ENCODE results near the gene CHRNA1.

Gene CHRNA1

GRCh38 chr2:174763780-174764179 lies 492 bp downstream of the CHRNA1 start:
- DNase-seq (ENCODE audit: low read depth) = no peak
- no peak for TF ChIP-seq CTCF (IDR thresholded peaks at IDR 0.05; ENCODE audit: low read depth, low read length, missing control alignments)
- no peak overlapping the region for H3K4me3 ChIP-seq (ENCODE audit: low read depth, low read length)

GRCh38 chr2:174762464-174762863 lies 1.8 kb downstream of the CHRNA1 start:
- H3K4me3 ChIP-seq (ENCODE audit: low read depth, low read length) = no peak overlapping the region
- TF ChIP-seq CTCF (IDR thresholded peaks at IDR 0.05; ENCODE audit: low read depth, low read length, missing control alignments) = no peak
- DNase-seq (ENCODE audit: low read depth) = no peak

- TF ChIP-seq CTCF (IDR thresholded peaks at IDR 0.05; ENCODE audit: low read depth, low read length, missing control alignments) = no peak
- no peak overlapping the region for H3K4me3 ChIP-seq (ENCODE audit: low read depth, low read length)
- no peak for DNase-seq (ENCODE audit: low read depth)
Measured at GRCh38 chr2:174761837-174762236, 2.4 kb downstream of the CHRNA1 start.

GRCh38 chr2:174760845-174761473 lies 3.3 kb downstream of the CHRNA1 start:
- no peak for TF ChIP-seq CTCF (IDR thresholded peaks at IDR 0.05; ENCODE audit: low read depth, low read length, missing control alignments)
- DNase-seq (ENCODE audit: low read depth) = no peak
- H3K4me3 ChIP-seq (ENCODE audit: low read depth, low read length) = no peak overlapping the region

- DNase-seq (ENCODE audit: low read depth) = no peak
- TF ChIP-seq CTCF (IDR thresholded peaks at IDR 0.05; ENCODE audit: low read depth, low read length, missing control alignments) = no peak
- no peak overlapping the region for H3K4me3 ChIP-seq (ENCODE audit: low read depth, low read length)
Measured at GRCh38 chr2:174759381-174760065, 4.7 kb downstream of the CHRNA1 start.

GRCh38 chr2:174756743-174757142 lies 7.5 kb downstream of the CHRNA1 start:
- no peak overlapping the region for H3K4me3 ChIP-seq (ENCODE audit: low read depth, low read length)
- no peak for TF ChIP-seq CTCF (IDR thresholded peaks at IDR 0.05; ENCODE audit: low read depth, low read length, missing control alignments)
- no peak for DNase-seq (ENCODE audit: low read depth)
